Prostate gland (tissue), 2 donors: ENCODE results near the gene FAM107B.
A peak's percentile ranks its signal among the peaks of the same experiment; 100 is the strongest.

Experiments
- POLR2A ChIP-seq: fragments of 450-650 bp; IDR thresholded peaks from one replicate; pipeline ENCODE4 v1.6.1; 2016; ENCODE audit warnings: antibody characterized with exemption, mild to moderate bottlenecking
- POLR2AphosphoS5 ChIP-seq: sonication (generic); formaldehyde crosslinking; IDR thresholded peaks from one replicate; pipeline ENCODE4 v1.6.1; 2017; ENCODE audit warnings: antibody characterized with exemption
- TF ChIP-seq, protein P1 (sequence below), 4 experiments: fragments of 200-600 bp in 2 of 4; fragments of 450-650 bp in 2 of 4; sonication (generic) in 2 of 4; IDR thresholded peaks; 1 replicate in 3 of 4; 2 replicates in 1 of 4; pipeline ENCODE4 v1.5.1; 2016 to 2019; ENCODE audit warnings: antibody characterized with exemption in 4 of 4, mild to moderate bottlenecking in 2 of 4, moderate library complexity in 2 of 4

DNA sequence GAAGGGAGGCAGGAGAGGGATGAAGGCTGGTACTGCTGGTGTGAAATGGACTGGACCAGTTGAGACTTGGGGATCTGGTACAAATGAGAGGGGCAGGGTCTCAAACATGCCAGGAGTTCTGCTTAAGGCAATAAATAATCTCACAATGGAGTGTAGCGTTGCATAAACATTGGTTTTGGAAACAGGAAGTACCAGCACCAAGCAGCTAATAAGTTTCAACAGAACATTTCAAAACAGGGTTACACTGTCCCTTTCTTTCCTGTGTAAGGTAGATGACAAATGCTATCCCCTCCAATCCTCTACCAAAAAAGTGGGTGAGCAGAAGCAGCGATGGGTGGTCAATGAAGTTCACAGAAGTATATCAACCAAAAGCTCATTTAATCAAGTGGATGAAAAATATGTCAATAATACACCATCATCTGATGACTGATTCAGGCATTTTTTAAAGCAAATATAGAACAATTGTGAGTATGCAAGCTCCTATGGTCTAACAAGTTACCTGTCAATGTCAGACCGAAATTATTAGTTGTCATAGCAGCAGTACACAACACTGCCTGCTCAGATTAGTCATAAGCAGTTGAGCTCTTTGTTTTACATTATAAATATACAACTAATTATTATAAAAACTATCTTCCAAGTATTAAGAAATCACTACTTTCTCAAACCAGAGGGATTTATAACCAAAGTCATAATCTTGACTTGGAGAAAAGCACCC, 220.0 kb downstream of the FAM107B start:
- TF ChIP-seq POLR2A (no peak), POLR2AphosphoS5 (peak; percentile 75)
- TF ChIP-seq, protein P1, sequence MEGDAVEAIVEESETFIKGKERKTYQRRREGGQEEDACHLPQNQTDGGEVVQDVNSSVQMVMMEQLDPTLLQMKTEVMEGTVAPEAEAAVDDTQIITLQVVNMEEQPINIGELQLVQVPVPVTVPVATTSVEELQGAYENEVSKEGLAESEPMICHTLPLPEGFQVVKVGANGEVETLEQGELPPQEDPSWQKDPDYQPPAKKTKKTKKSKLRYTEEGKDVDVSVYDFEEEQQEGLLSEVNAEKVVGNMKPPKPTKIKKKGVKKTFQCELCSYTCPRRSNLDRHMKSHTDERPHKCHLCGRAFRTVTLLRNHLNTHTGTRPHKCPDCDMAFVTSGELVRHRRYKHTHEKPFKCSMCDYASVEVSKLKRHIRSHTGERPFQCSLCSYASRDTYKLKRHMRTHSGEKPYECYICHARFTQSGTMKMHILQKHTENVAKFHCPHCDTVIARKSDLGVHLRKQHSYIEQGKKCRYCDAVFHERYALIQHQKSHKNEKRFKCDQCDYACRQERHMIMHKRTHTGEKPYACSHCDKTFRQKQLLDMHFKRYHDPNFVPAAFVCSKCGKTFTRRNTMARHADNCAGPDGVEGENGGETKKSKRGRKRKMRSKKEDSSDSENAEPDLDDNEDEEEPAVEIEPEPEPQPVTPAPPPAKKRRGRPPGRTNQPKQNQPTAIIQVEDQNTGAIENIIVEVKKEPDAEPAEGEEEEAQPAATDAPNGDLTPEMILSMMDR (IDR thresholded peaks at IDR 0.05), result no peak
